ENCODE results near the gene DRGX.

The DRGX gene

DNA sequence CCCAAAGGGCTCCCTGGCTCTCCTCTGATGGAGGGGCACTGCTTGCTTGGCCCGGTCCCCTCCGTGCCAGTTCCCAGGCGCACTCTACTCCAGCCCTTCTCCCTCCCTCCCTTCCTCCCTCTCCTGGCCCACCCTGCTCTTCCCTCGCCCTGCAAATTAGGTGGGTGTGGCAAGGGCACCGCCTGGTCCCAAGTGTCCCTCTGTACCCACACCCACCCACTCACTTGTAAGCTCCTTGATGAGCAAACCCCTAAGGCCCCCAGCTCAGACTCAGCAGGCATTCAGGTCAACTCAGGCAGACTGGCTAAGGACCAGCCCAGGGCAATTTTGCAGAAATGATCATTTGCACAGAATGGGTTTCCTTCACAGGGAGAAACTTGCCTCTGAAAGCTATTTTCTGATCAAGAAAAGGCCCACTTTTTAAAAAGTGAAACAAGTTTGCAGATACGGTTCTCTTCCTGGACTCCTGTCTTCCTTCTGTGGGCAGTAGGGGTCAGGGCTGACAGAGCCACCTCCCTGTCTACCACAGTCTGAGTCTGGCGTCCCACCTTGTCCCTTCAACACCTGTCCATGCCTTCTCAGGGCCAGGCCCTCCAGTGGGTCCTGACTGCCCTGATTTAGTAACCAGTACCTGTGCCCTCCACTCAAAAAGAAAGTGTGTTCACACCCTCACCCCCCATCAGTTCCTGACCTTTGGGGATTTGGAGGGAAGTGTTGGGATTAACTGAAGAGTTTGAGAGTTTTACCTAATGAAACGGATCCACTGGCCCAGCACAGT, 68.7 kb downstream of the DRGX start:
- no peaks in the 10 kb centered on the region for H3K36me3 ChIP-seq (ENCODE audit: control insufficient read depth in 2 of 2, insufficient read depth in 2 of 2, low read length in 2 of 2)
- no peak overlapping the region for H3K27ac ChIP-seq (ENCODE audit: low read length)
- no peak overlapping the region for H3K9ac ChIP-seq (ENCODE audit: low read length in 2 of 2)
- no peaks in the 10 kb centered on the region for H3K9me3 ChIP-seq (ENCODE audit: control insufficient read depth in 2 of 2, low read length in 2 of 2)
- peaks cover 0 to 2% of the 10 kb centered on the region in 2 donors for H3K27me3 ChIP-seq (ENCODE audit: control insufficient read depth in 1 of 2, insufficient read depth in 2 of 2, low read length in 2 of 2)
- H3K4me1 ChIP-seq (ENCODE audit: control insufficient read depth, insufficient read depth, low read length), result no peaks in the 10 kb centered on the region
- H3K4me3 ChIP-seq (ENCODE audit: low read length in 2 of 2), result no peak overlapping the region

DNA sequence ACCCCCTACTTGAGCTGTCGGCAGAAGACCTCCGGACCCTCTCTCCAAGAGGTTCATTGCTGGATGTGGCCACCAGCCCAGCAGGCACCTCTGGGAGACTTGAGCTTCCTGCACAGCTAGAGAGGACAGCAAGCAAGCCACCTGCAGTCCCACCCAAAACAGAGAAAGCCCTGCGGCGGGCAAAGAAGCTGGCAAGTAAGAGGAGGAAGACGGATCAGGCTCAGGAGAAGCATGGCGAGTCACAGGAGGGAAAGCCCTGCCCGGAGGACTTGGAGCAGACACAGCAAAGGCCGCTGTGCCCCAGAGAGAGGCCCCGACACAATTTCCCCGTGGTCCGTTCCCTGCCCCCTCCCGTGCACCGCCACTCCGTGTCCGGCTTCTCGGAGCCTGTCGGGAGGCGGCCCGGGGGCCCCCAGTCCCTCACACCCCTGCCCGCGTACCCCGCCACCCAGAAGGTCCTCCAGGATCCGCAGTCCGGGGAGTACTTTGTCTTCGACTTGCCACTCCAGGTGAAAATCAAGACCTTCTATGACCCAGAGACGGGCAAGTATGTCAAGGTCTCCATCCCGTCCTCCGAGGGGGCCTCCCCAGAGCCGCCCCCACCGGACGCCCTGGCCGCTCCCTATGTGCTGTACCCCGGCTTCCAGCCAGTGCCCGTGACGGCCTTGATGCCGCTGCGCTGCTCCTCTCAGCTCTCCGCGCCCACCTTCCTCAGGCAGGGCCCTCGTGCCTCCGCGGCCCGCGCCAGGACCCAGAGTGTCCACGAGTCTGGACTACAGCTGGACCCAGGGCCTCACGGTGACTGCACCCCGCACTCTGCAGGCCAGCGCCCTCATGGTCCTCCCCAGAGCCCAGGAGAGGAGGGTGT, 69.7 kb downstream of the DRGX start:
- Histone ChIP-seq H3K9me3 (ENCODE audit: control insufficient read depth in 2 of 2, low read length in 2 of 2) (no peaks in the 10 kb centered on the region), H3K27ac (ENCODE audit: low read length) (no peak overlapping the region), H3K36me3 (ENCODE audit: control insufficient read depth in 2 of 2, insufficient read depth in 2 of 2, low read length in 2 of 2) (no peaks in the 10 kb centered on the region), H3K4me3 (ENCODE audit: low read length in 2 of 2) (no peak overlapping the region), H3K27me3 (ENCODE audit: control insufficient read depth in 1 of 2, insufficient read depth in 2 of 2, low read length in 2 of 2) (peaks cover 0 to 2% of the 10 kb centered on the region in 2 donors), H3K4me1 (ENCODE audit: control insufficient read depth, insufficient read depth, low read length) (no peaks in the 10 kb centered on the region), H3K9ac (ENCODE audit: low read length in 2 of 2) (no peak overlapping the region)

DNA sequence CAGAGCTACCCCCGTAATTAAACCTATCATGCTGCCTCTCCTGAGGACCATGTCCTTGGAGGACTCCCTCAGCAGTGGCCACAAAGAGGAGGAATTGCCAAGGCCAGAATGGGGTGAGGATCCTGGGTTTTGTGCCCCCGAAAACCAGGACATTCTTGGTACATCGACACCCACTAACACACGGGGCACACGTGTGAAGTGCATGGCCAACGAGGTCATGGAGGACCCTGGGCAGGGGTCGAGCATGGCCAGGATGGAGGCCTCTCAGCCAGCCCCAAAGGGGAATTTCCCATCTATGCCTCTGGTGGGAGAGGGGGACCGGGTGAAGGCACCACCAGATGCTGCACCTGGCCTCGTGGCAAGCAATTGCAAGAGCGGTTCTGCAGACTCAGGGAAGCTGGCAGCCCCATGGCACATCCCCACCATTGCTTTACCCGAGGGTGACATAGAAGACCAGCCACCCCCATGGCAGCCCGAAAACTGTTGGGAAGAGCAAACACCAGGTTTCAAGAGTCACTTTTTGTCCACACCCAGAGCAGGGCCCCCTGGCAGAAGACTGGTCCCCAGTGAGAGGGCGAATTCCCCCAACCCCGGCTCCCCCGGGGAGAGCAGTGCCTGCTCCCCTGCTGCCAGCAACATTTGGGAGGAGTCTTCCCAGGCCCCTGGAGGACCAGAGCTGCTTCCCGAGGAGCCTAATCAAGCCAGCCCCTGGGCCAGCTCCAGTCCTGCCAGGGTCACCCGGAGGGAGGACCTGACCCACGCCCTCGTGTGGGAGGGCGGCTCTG, 70.6 kb downstream of the DRGX start:
- no peaks in the 10 kb centered on the region for H3K9me3 ChIP-seq (ENCODE audit: control insufficient read depth in 2 of 2, low read length in 2 of 2)
- H3K27ac ChIP-seq (ENCODE audit: low read length), result no peak overlapping the region
- H3K4me1 ChIP-seq (ENCODE audit: control insufficient read depth, insufficient read depth, low read length), result no peaks in the 10 kb centered on the region
- H3K36me3 ChIP-seq (ENCODE audit: control insufficient read depth in 2 of 2, insufficient read depth in 2 of 2, low read length in 2 of 2), result no peaks in the 10 kb centered on the region
- H3K9ac ChIP-seq (ENCODE audit: low read length in 2 of 2), result no peak overlapping the region
- H3K27me3 ChIP-seq (ENCODE audit: control insufficient read depth in 1 of 2, insufficient read depth in 2 of 2, low read length in 2 of 2), result peaks cover 0 to 2% of the 10 kb centered on the region in 2 donors
- no peak overlapping the region for H3K4me3 ChIP-seq (ENCODE audit: low read length in 2 of 2)

DNA sequence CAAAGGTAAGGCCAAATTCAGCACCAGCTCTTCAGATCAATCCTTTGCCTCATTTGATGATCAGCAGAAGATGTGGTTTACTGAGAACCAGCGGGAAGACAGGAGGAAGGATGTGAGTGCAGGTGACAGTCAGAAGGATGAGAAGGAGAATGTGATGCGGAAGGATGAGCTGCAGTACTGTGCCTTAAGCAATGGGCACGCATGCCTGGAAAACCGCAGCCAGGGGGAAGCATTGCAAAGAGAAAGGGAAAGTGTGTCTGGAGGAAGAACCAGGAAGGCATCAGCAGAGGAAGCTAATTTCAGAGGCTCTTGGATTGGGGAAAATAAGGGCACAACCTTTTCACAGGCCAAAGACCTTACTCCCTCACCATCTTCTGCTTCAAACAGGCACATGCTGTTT, 71.2 kb downstream of the DRGX start:
- no peaks in the 10 kb centered on the region for H3K9me3 ChIP-seq (ENCODE audit: control insufficient read depth in 2 of 2, low read length in 2 of 2)
- no peaks in the 10 kb centered on the region for H3K36me3 ChIP-seq (ENCODE audit: control insufficient read depth in 2 of 2, insufficient read depth in 2 of 2, low read length in 2 of 2)
- no peak overlapping the region for H3K9ac ChIP-seq (ENCODE audit: low read length in 2 of 2)
- H3K4me1 ChIP-seq (ENCODE audit: control insufficient read depth, insufficient read depth, low read length), result no peaks in the 10 kb centered on the region
- no peak overlapping the region for H3K4me3 ChIP-seq (ENCODE audit: low read length in 2 of 2)
- H3K27ac ChIP-seq (ENCODE audit: low read length), result no peak overlapping the region
- peaks cover 0 to 2% of the 10 kb centered on the region in 2 donors for H3K27me3 ChIP-seq (ENCODE audit: control insufficient read depth in 1 of 2, insufficient read depth in 2 of 2, low read length in 2 of 2)

DNA sequence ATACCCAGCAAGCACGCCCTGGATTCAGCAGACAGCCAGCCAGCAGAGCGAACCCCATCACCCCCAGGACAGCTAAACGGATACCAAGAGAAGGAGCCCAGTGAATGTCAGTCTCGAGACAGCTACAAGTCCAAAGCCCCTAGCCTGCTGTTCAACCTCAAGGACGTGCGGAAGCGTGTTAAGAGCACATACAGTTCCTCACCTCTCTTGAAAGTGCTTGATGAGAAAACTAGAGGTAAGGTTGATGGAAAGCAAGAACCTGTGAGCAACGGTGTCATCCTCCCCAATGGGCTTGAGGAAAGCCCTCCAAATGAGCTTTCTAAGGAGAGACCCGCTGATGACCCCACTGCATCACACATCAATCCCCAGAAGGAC, 72.0 kb downstream of the DRGX start:
- Histone ChIP-seq H3K36me3 (ENCODE audit: control insufficient read depth in 2 of 2, insufficient read depth in 2 of 2, low read length in 2 of 2) (no peaks in the 10 kb centered on the region), H3K4me1 (ENCODE audit: control insufficient read depth, insufficient read depth, low read length) (no peaks in the 10 kb centered on the region), H3K27ac (ENCODE audit: low read length) (no peak overlapping the region), H3K9ac (ENCODE audit: low read length in 2 of 2) (no peak overlapping the region), H3K4me3 (ENCODE audit: low read length in 2 of 2) (no peak overlapping the region), H3K27me3 (ENCODE audit: control insufficient read depth in 1 of 2, insufficient read depth in 2 of 2, low read length in 2 of 2) (peaks cover 0 to 2% of the 10 kb centered on the region in 2 donors), H3K9me3 (ENCODE audit: control insufficient read depth in 2 of 2, low read length in 2 of 2) (no peaks in the 10 kb centered on the region)

DNA sequence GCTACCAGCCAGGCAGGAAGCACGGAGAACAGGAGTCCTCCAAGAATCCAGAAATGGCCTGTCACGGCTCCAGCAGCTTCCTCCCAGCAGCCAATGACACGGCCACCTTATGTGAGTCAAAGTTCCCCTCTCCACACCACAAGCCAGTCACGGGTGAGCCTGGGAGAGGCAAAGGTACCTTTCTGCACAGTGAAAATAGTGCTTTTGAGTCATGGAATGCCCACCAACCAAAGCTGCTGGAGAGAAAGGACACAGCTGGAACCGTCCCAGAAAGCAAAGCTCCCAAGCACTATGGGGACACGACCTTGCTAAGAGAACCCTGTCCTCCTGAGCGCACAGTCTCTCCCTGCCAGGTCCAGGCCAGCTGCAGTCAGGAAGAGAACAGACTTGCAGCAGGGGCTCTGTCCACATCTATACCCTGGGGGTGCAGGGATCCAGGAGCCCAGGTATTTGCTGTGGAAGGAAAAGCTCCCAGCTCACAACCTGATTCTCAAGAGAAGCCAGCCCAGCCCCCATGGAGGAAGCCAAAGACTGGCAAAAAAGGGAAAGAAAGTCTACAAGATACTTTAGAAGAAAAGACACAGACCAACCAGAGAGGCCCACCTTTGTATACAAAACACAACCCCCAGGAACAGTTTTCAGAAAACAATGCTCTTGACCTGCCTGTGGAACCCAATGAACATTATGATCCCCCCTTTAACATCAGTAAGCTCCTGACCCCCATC, 72.6 kb downstream of the DRGX start:
- Histone ChIP-seq H3K27ac (ENCODE audit: low read length) (no peak overlapping the region), H3K27me3 (ENCODE audit: control insufficient read depth in 1 of 2, insufficient read depth in 2 of 2, low read length in 2 of 2) (peaks cover under 1 to 2% of the 10 kb centered on the region in 2 donors), H3K9me3 (ENCODE audit: control insufficient read depth in 2 of 2, low read length in 2 of 2) (no peaks in the 10 kb centered on the region), H3K36me3 (ENCODE audit: control insufficient read depth in 2 of 2, insufficient read depth in 2 of 2, low read length in 2 of 2) (no peaks in the 10 kb centered on the region), H3K4me3 (ENCODE audit: low read length in 2 of 2) (no peak overlapping the region), H3K4me1 (ENCODE audit: control insufficient read depth, insufficient read depth, low read length) (no peaks in the 10 kb centered on the region), H3K9ac (ENCODE audit: low read length in 2 of 2) (no peak overlapping the region)

DNA sequence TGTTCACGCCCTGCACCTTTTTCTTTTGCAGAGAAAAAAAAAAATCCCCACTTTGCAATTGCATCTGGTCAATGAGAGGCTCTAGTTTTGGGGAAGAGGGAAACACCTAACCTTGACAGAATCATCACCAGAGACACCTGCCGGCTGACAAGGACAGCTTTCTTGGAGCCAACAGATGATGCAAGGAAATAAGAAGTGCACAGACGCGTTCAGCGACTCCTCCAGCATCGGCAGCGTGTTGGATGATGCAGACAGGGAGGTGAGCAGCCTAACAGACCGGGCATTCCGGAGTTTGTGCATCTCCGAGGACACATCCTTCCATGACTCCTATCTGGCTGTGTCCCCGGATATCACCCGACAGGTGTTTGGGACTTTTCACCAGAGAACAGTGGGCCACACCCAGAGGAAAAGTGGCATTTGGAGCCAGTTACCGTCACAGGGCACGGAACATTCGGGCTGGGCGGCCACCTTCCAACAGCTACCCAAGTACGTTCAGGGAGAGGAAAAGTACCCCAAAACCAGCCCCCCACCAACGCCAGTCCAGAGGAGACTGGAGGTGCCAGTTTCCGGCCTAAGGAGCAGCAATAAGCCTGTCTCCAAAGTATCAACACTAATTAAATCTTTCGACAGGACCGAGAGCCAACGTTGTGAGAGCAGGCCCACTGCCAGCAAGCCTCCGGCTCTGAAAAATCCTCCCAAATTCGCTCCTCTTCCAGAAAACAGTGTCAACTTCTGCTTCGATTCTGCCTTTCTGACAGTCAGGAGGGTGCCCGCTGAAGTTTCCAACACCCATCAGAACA, 73.3 kb downstream of the DRGX start:
- H3K4me3 ChIP-seq (ENCODE audit: low read length in 2 of 2), result no peak overlapping the region
- H3K27me3 ChIP-seq (ENCODE audit: control insufficient read depth in 1 of 2, insufficient read depth in 2 of 2, low read length in 2 of 2), result peaks cover 2 to 3% of the 10 kb centered on the region in 2 donors
- H3K9me3 ChIP-seq (ENCODE audit: control insufficient read depth in 2 of 2, low read length in 2 of 2), result no peaks in the 10 kb centered on the region
- no peaks in the 10 kb centered on the region for H3K36me3 ChIP-seq (ENCODE audit: control insufficient read depth in 2 of 2, insufficient read depth in 2 of 2, low read length in 2 of 2)
- H3K4me1 ChIP-seq (ENCODE audit: control insufficient read depth, insufficient read depth, low read length), result no peaks in the 10 kb centered on the region
- no peak overlapping the region for H3K27ac ChIP-seq (ENCODE audit: low read length)
- H3K9ac ChIP-seq (ENCODE audit: low read length in 2 of 2), result no peak overlapping the region

DNA sequence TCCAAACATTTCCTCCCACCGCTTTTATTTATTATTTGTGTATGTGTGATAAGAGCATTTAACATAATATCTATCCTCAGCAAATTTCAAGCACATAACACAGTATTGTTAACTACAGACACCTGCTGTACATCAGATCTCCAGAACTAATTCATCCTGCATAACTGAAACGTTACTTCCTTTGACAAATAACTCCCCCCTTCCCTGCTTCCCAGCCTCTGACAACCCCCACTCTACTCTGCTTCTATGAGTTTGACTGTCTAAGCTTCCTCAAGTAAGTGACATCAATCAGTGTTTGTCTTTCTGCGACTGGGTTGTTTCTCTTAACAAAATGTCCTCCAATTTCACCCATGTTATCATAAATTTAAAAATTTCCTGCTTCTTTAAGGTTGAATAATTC, 74.9 kb downstream of the DRGX start:
- H3K9ac ChIP-seq (ENCODE audit: low read length in 2 of 2), result no peak overlapping the region
- peaks cover under 1 to 3% of the 10 kb centered on the region in 2 donors for H3K27me3 ChIP-seq (ENCODE audit: control insufficient read depth in 1 of 2, insufficient read depth in 2 of 2, low read length in 2 of 2)
- H3K9me3 ChIP-seq (ENCODE audit: control insufficient read depth in 2 of 2, low read length in 2 of 2), result no peaks in the 10 kb centered on the region
- H3K27ac ChIP-seq (ENCODE audit: low read length), result no peak overlapping the region
- no peaks in the 10 kb centered on the region for H3K36me3 ChIP-seq (ENCODE audit: control insufficient read depth in 2 of 2, insufficient read depth in 2 of 2, low read length in 2 of 2)
- H3K4me3 ChIP-seq (ENCODE audit: low read length in 2 of 2), result no peak overlapping the region
- H3K4me1 ChIP-seq (ENCODE audit: control insufficient read depth, insufficient read depth, low read length), result no peaks in the 10 kb centered on the region

DNA sequence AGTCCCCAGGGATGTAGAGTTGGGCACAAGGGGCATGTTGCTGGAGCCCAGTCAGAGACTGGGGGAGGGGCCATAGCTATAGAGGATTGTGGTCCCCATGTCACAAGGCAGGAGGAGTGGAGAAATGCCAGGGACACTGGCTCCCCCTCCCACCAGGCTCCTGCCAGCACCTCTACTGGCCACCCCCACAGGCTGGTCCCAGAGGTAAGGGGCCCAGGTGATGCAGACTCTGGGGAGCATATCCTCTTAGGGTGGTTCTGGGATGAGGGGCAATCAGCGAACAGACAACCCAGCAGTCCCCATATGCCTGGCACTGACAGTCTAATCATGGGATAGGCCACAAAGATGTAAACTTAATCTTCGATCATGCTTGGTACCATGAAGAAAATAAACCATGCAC, 75.7 kb downstream of the DRGX start:
- Histone ChIP-seq H3K27ac (ENCODE audit: low read length) (no peak overlapping the region), H3K4me1 (ENCODE audit: control insufficient read depth, insufficient read depth, low read length) (no peaks in the 10 kb centered on the region), H3K27me3 (ENCODE audit: control insufficient read depth in 1 of 2, insufficient read depth in 2 of 2, low read length in 2 of 2) (peaks cover 0 to 3% of the 10 kb centered on the region in 2 donors), H3K9me3 (ENCODE audit: control insufficient read depth in 2 of 2, low read length in 2 of 2) (no peaks in the 10 kb centered on the region), H3K36me3 (ENCODE audit: control insufficient read depth in 2 of 2, insufficient read depth in 2 of 2, low read length in 2 of 2) (no peaks in the 10 kb centered on the region), H3K4me3 (ENCODE audit: low read length in 2 of 2) (no peak overlapping the region), H3K9ac (ENCODE audit: low read length in 2 of 2) (no peak overlapping the region)
